GM19328 (cell line): Measurements from ENCODE around the gene ISL2.

Source experiments
- ATAC-seq: cut with Tn5 transposase; IDR thresholded peaks from one replicate; pipeline ENCODE4 v1.9.1; 2021; ENCODE audit warnings: mild to moderate bottlenecking, moderate library complexity; ENCODE audit not compliant: unreplicated experiment

The ISL2 gene

GRCh38 chr15:76368122-76368621, 31.6 kb downstream of the ISL2 start:
- ATAC-seq, result no peak

GRCh38 chr15:76376029-76376428, 39.5 kb downstream of the ISL2 start:
- no peak for ATAC-seq

GRCh38 chr15:76376816-76377215, 40.2 kb downstream of the ISL2 start:
- ATAC-seq, result no peak

GRCh38 chr15:76377217-76377616, 40.6 kb downstream of the ISL2 start:
- no peak for ATAC-seq

- ATAC-seq, result no peak
Observed at GRCh38 chr15:76377751-76378150, 41.2 kb downstream of the ISL2 start.

GRCh38 chr15:76378691-76379090, 42.1 kb downstream of the ISL2 start:
- no peak for ATAC-seq

GRCh38 chr15:76380249-76380648, 43.7 kb downstream of the ISL2 start:
- no peak for ATAC-seq

- no peak for ATAC-seq
Observed at GRCh38 chr15:76381366-76381765, 44.8 kb downstream of the ISL2 start.

GRCh38 chr15:76382987-76383728, 46.6 kb downstream of the ISL2 start:
- no peak for ATAC-seq

GRCh38 chr15:76384409-76384808, 47.8 kb downstream of the ISL2 start:
- ATAC-seq, result no peak

GRCh38 chr15:76386178-76386577, 49.6 kb downstream of the ISL2 start:
- ATAC-seq, result no peak

GRCh38 chr15:76386926-76387325, 50.4 kb downstream of the ISL2 start:
- ATAC-seq, result no peak

GRCh38 chr15:76390571-76390970, 54.0 kb downstream of the ISL2 start:
- no peak for ATAC-seq

GRCh38 chr15:76391309-76391708, 54.7 kb downstream of the ISL2 start:
- no peak for ATAC-seq

GRCh38 chr15:76391847-76392246, 55.3 kb downstream of the ISL2 start:
- no peak for ATAC-seq
